HepG2 (cell line): Measurements from ENCODE around the gene EIF1. TPM values are rescaled to one million over a fixed set of nuclear protein-coding genes. Genes with fewer than 3 reads are reported as not detected.

ENCODE experiments used
- ARID5B ChIP-seq: IDR thresholded peaks from 2 replicates; pipeline ENCODE4 v1.4.0; 2020; ENCODE audit warnings: mild to moderate bottlenecking, missing genetic modification reagents
- FOXK1 ChIP-seq: sonication (generic); formaldehyde crosslinking; IDR thresholded peaks from 2 replicates; pipeline ENCODE4 v1.4.0; 2020; ENCODE audit warnings: low read depth, missing genetic modification reagents, borderline replicate concordance
- HES4 ChIP-seq: sonication (generic); formaldehyde crosslinking; IDR thresholded peaks from 2 replicates; pipeline ENCODE4 v1.9.0; 2021; ENCODE audit warnings: mild to moderate bottlenecking, missing genetic modification reagents, borderline replicate concordance
- HHEX ChIP-seq: IDR thresholded peaks from 2 replicates; pipeline ENCODE4 v1.6.1; 2016; ENCODE audit warnings: control low read depth
- HNRNPLL ChIP-seq: fragments of 200-400 bp; formaldehyde crosslinking; IDR thresholded peaks from 2 replicates; pipeline ENCODE4 v1.6.1; 2017; ENCODE audit warnings: mild to moderate bottlenecking, low read depth, low read length; ENCODE audit not compliant: poor library complexity, severe bottlenecking
- MEIS1 ChIP-seq: sonication (generic); formaldehyde crosslinking; IDR thresholded peaks from 2 replicates; pipeline ENCODE4 v1.9.0; 2021; ENCODE audit warnings: mild to moderate bottlenecking, missing genetic modification reagents, moderate library complexity, borderline replicate concordance
- NFRKB ChIP-seq: fragments of 450-650 bp; IDR thresholded peaks from 2 replicates; pipeline ENCODE4 v1.6.1; 2017
- PBX2 ChIP-seq: IDR thresholded peaks from 2 replicates; pipeline ENCODE4 v1.6.1; 2016; ENCODE audit warnings: control low read depth
- RFX3 ChIP-seq: IDR thresholded peaks from 2 replicates; pipeline ENCODE4 v1.6.1; 2016; ENCODE audit warnings: missing biosample characterization, missing genetic modification reagents
- RXRA ChIP-seq: sonication (generic); formaldehyde crosslinking; IDR thresholded peaks from 2 replicates; pipeline ENCODE4 v1.5.1; 2020; ENCODE audit warnings: missing genetic modification reagents
- ZNF652 ChIP-seq: IDR thresholded peaks from 2 replicates; pipeline ENCODE4 v1.6.1; 2016; ENCODE audit warnings: low read depth, borderline replicate concordance
- polyA plus RNA-seq, 8 experiments: library from polyadenylated mRNA; depleted of rRNA in 3 of 8; stranded (reverse) in 7 of 8; unstranded in 1 of 8; fragments of >200 nt; fragmentation: Illumina TruSeq in 4 of 8; extraction: Trizol in 4 of 8; gene quantifications; 2 replicates each; pipeline versions ENCODE4 v1.2.1 to v1.2.3, GENCODE V29; 2011 to 2016; ENCODE audit warnings: low read depth in 4 of 8, missing spikeins in 1 of 8, mixed read lengths in 1 of 8; ENCODE audit not compliant: insufficient read depth in 1 of 8
- total RNA-seq, 5 experiments: library from RNA; depleted of rRNA; stranded (reverse); fragments of >200 nt; fragmentation: Illumina TruSeq; extraction: Trizol; gene quantifications; 2 replicates each; pipeline ENCODE4 v1.2.3, GENCODE V29; 2016; ENCODE audit warnings: low read depth in 1 of 5
- TF ChIP-seq, protein P1 (sequence below): sonication (generic); formaldehyde crosslinking; IDR thresholded peaks from 2 replicates; pipeline ENCODE4 v1.4.0; 2020; ENCODE audit warnings: missing genetic modification reagents, mild to moderate bottlenecking, borderline replicate concordance
- TF ChIP-seq, protein P2 (sequence below): IDR thresholded peaks from 2 replicates; pipeline ENCODE4 v1.6.1; 2012; ENCODE audit warnings: inconsistent platforms
- TF ChIP-seq, protein P3 (sequence below): sonication (generic); formaldehyde crosslinking; IDR thresholded peaks from 2 replicates; pipeline ENCODE4 v1.8.1; 2023; ENCODE audit warnings: mild to moderate bottlenecking, missing genetic modification reagents
- TF ChIP-seq, protein P4 (sequence below): sonication (generic); formaldehyde crosslinking; IDR thresholded peaks from 2 replicates; pipeline ENCODE4 v1.4.0; 2020; ENCODE audit warnings: mild to moderate bottlenecking, low read depth, missing genetic modification reagents
- TF ChIP-seq, protein P5 (sequence below): sonication (generic); formaldehyde crosslinking; conservative IDR thresholded peaks from 2 replicates; pipeline ENCODE4 v1.8.0; 2022; ENCODE audit warnings: mild to moderate bottlenecking, moderate library complexity, missing genetic modification reagents

Gene EIF1
- total and polyA plus RNA-seq, 2 of the 13 experiments (the other 11 are each of a cell fraction or from before 2014, with no cell fraction given): 147 to 517 TPM

GRCh38 chr17:41688641-41689496 lies at the start of gene EIF1 (continued):
- TF ChIP-seq ARID5B (CRISPR knock-in tag) (peak; percentile 58), PBX2 (CRISPR knock-in tag) (peak; percentile 96), NFRKB (no peak), RFX3 (CRISPR knock-in tag) (peak; percentile 65), ZNF652 (0 out of 2 replicates have a peak, but pooled peaks have one; percentile 10), HNRNPLL (peak; percentile 83), FOXK1 (CRISPR knock-in tag) (peak; percentile 94), HHEX (CRISPR knock-in tag) (no peak; the same call in 1 of the 2 replicates), RXRA (CRISPR knock-in tag) (peak; percentile 85), MEIS1 (peak; percentile 95), HES4 (CRISPR knock-in tag) (peak; percentile 86; the same call in 1 of the 2 replicates)
- TF ChIP-seq, protein P1, sequence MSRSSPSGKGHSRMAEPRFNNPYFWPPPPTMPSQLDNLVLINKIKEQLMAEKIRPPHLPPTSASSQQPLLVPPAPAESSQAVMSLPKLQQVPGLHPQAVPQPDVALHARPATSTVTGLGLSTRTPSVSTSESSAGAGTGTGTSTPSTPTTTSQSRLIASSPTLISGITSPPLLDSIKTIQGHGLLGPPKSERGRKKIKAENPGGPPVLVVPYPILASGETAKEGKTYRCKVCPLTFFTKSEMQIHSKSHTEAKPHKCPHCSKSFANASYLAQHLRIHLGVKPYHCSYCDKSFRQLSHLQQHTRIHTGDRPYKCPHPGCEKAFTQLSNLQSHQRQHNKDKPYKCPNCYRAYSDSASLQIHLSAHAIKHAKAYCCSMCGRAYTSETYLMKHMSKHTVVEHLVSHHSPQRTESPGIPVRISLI: peak; percentile 14; the same call in 1 of the 2 replicates
- TF ChIP-seq, protein P2, sequence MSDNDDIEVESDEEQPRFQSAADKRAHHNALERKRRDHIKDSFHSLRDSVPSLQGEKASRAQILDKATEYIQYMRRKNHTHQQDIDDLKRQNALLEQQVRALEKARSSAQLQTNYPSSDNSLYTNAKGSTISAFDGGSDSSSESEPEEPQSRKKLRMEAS: no peak
- TF ChIP-seq, protein P3, sequence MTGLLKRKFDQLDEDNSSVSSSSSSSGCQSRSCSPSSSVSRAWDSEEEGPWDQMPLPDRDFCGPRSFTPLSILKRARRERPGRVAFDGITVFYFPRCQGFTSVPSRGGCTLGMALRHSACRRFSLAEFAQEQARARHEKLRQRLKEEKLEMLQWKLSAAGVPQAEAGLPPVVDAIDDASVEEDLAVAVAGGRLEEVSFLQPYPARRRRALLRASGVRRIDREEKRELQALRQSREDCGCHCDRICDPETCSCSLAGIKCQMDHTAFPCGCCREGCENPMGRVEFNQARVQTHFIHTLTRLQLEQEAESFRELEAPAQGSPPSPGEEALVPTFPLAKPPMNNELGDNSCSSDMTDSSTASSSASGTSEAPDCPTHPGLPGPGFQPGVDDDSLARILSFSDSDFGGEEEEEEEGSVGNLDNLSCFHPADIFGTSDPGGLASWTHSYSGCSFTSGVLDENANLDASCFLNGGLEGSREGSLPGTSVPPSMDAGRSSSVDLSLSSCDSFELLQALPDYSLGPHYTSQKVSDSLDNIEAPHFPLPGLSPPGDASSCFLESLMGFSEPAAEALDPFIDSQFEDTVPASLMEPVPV: peak; percentile 47; the same call in 1 of the 2 replicates
- TF ChIP-seq, protein P4, sequence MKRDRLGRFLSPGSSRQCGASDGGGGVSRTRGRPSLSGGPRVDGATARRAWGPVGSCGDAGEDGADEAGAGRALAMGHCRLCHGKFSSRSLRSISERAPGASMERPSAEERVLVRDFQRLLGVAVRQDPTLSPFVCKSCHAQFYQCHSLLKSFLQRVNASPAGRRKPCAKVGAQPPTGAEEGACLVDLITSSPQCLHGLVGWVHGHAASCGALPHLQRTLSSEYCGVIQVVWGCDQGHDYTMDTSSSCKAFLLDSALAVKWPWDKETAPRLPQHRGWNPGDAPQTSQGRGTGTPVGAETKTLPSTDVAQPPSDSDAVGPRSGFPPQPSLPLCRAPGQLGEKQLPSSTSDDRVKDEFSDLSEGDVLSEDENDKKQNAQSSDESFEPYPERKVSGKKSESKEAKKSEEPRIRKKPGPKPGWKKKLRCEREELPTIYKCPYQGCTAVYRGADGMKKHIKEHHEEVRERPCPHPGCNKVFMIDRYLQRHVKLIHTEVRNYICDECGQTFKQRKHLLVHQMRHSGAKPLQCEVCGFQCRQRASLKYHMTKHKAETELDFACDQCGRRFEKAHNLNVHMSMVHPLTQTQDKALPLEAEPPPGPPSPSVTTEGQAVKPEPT: peak; percentile 91
- TF ChIP-seq, protein P5, sequence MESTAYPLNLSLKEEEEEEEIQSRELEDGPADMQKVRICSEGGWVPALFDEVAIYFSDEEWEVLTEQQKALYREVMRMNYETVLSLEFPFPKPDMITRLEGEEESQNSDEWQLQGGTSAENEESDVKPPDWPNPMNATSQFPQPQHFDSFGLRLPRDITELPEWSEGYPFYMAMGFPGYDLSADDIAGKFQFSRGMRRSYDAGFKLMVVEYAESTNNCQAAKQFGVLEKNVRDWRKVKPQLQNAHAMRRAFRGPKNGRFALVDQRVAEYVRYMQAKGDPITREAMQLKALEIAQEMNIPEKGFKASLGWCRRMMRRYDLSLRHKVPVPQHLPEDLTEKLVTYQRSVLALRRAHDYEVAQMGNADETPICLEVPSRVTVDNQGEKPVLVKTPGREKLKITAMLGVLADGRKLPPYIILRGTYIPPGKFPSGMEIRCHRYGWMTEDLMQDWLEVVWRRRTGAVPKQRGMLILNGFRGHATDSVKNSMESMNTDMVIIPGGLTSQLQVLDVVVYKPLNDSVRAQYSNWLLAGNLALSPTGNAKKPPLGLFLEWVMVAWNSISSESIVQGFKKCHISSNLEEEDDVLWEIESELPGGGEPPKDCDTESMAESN (CRISPR knock-in tag): peak; percentile 92
